Tibial nerve (tissue), 3 donors: ENCODE data around the gene ABCG2.

Source experiments
- POLR2A ChIP-seq, 2 donors: fragments of 450-650 bp; IDR thresholded peaks; one replicate each; pipeline ENCODE4 v1.6.1; 2017; ENCODE audit warnings: antibody characterized with exemption in 2 of 2, mild to moderate bottlenecking in 2 of 2, moderate library complexity in 2 of 2
- TF ChIP-seq, protein P1 (sequence below), 5 experiments: fragments of 200-600 bp in 3 of 5; fragments of 450-650 bp in 2 of 5; sonication (generic) in 3 of 5; IDR thresholded peaks; one replicate each; pipeline ENCODE4 v1.5.1; 2016 to 2019; ENCODE audit warnings: antibody characterized with exemption in 5 of 5, mild to moderate bottlenecking in 3 of 5, moderate library complexity in 2 of 5

DNA sequence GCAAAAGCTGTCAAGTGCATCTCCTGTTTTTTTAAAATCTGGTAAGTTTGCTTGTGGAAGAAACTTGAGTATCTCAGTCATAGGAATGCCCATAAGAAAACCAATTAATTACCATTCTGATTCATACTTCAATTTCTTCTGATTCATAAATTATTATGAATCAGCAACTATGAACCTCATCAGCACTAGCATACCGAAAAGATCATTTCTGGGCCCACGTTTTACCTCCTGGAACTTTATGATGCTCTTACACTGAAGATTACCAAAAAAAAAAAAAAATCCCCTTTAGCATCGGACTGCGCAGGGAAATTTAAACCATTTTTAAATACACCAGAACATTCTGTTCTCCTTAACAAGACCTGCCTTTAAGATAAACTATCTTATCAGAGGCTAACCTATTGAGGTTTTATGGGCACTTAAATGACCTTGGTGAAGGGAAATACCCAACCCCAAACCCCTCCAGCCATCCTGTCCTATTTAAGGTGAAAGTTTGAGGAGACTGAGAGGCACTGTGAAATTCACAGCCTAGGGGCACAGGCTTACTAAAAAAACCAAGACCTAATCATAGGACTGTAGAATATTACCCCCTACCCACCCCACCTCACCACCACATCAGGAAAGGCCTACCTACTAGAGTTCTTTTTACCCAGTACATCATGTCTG is 38.2 kb upstream of the ABCG2 start:
- no peak for TF ChIP-seq POLR2A (IDR thresholded peaks at IDR 0.05)
- TF ChIP-seq, protein P1, sequence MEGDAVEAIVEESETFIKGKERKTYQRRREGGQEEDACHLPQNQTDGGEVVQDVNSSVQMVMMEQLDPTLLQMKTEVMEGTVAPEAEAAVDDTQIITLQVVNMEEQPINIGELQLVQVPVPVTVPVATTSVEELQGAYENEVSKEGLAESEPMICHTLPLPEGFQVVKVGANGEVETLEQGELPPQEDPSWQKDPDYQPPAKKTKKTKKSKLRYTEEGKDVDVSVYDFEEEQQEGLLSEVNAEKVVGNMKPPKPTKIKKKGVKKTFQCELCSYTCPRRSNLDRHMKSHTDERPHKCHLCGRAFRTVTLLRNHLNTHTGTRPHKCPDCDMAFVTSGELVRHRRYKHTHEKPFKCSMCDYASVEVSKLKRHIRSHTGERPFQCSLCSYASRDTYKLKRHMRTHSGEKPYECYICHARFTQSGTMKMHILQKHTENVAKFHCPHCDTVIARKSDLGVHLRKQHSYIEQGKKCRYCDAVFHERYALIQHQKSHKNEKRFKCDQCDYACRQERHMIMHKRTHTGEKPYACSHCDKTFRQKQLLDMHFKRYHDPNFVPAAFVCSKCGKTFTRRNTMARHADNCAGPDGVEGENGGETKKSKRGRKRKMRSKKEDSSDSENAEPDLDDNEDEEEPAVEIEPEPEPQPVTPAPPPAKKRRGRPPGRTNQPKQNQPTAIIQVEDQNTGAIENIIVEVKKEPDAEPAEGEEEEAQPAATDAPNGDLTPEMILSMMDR (IDR thresholded peaks at IDR 0.05) = no peak
